GM12878 (cell line): ENCODE data around the gene SMC1B. TPM values are rescaled to one million over a fixed set of nuclear protein-coding genes. Genes with fewer than 3 reads are reported as not detected.
"Not testable (repeated sequence)": the region's sequence is repeated elsewhere in the genome, so short reads cannot be mapped to it uniquely, and the experiment has no call there.

Source experiments
- ATAC-seq: fragments of 200-7000 bp; cut with Tn5 transposase; 3 replicates; pipeline ENCODE4 v1.9.1; 2020; ENCODE audit warnings: mild to moderate bottlenecking, moderate library complexity
- BruUV-seq: library from RNA; stranded (reverse); fragments of 400-500 nt; replicated peaks from 2 replicates; lab custom pipeline; 2021; lab: Mats Ljungman, UMichigan
- CTCF ChIA-PET: fragments of 300-600 bp; sonication (Branson Sonifier 250); formaldehyde crosslinking; extraction: SDS; loops from one replicate; lab custom pipeline; 2021; ENCODE audit warnings: inconsistent platforms; lab: Yijun Ruan, JAX
- POLR2A ChIA-PET: fragments of 350-600 bp; formaldehyde crosslinking; extraction: SDS; loops from one replicate; lab custom pipeline; 2021; ENCODE audit warnings: inconsistent platforms; lab: Charles Lee
- RAD21 ChIA-PET: fragments of 300-600 bp; sonication (Branson Sonifier 250); formaldehyde crosslinking; loops from one replicate; lab custom pipeline; 2023; ENCODE audit warnings: antibody characterized with exemption; ENCODE audit not compliant: unreplicated experiment; lab: Charles Lee
- SMC1A ChIA-PET: fragments of 300-600 bp; sonication (Branson Sonifier 250); formaldehyde crosslinking; loops from one replicate; lab custom pipeline; 2023; ENCODE audit not compliant: unreplicated experiment, uncharacterized antibody; lab: Charles Lee
- DNase-seq: peaks from one replicate; pipeline ENCODE4 v3.0.0-alpha.2; 2011; ENCODE audit warnings: low read depth, low spot score
- FAIRE-seq: peaks from 3 replicates; lab custom pipeline; 2011; peaks lifted over from hg19 to GRCh38; lab: Jason Lieb, UNC
- H2AFZ ChIP-seq: 2 replicates; pipeline ENCODE4 v1.6.0; 2011; ENCODE audit warnings: low read depth, low read length, control low read depth; ENCODE audit not compliant: control insufficient read depth
- H3K27ac ChIP-seq: 2 replicates; pipeline ENCODE4 v1.5.1; 2011; ENCODE audit warnings: control low read depth; ENCODE audit not compliant: control insufficient read depth, insufficient read depth
- H3K27me3 ChIP-seq, 2 experiments: replicated peaks in 1 of 2; 2 replicates each; pipeline versions ENCODE4 v1.6.0 to v1.6.1; 2011; ENCODE audit warnings: low read length in 1 of 2; ENCODE audit not compliant: control insufficient read depth in 2 of 2, insufficient read depth in 2 of 2
- H3K36me3 ChIP-seq, 2 experiments: 2 replicates each; pipeline ENCODE4 v1.5.1; 2011; ENCODE audit warnings: low read length in 1 of 2; ENCODE audit not compliant: control insufficient read depth in 2 of 2, insufficient read depth in 2 of 2
- H3K4me1 ChIP-seq: 2 replicates; pipeline ENCODE4 v1.6.1; 2011; ENCODE audit warnings: mild to moderate bottlenecking, low read length, moderate library complexity, mixed read lengths; ENCODE audit not compliant: control insufficient read depth, insufficient read depth
- H3K4me2 ChIP-seq: 2 replicates; pipeline ENCODE4 v1.6.0; 2011; ENCODE audit warnings: control low read depth; ENCODE audit not compliant: control insufficient read depth, insufficient read depth
- H3K4me3 ChIP-seq: fragments of 200-600 bp; sonication (generic); 2 replicates; pipeline ENCODE4 v1.5.1; 2016
- H3K79me2 ChIP-seq: 2 replicates; pipeline ENCODE4 v1.6.0; 2011; ENCODE audit warnings: low read length; ENCODE audit not compliant: control insufficient read depth, insufficient read depth
- H3K9ac ChIP-seq: 2 replicates; pipeline ENCODE4 v1.8.0; 2011; ENCODE audit warnings: low read length, control low read depth, mixed read lengths; ENCODE audit not compliant: control insufficient read depth, insufficient read depth
- H3K9me3 ChIP-seq: replicated peaks from 3 replicates; pipeline ENCODE4 v1.5.1; 2011; ENCODE audit warnings: mild to moderate bottlenecking, low read length; ENCODE audit not compliant: control insufficient read depth, insufficient read depth
- H4K20me1 ChIP-seq: 2 replicates; pipeline ENCODE4 v1.6.0; 2011; ENCODE audit not compliant: control insufficient read depth, insufficient read depth
- BCL11A ChIP-seq: IDR thresholded peaks from 2 replicates; pipeline ENCODE4 v1.6.1; 2011; ENCODE audit warnings: low read depth, low read length
- CEBPB ChIP-seq, 2 experiments: fragments of 150-350 bp in 1 of 2; IDR thresholded peaks; 2 replicates each; pipeline ENCODE4 v1.6.1; 2012 to 2014; ENCODE audit warnings: low read depth in 2 of 2, low read length in 2 of 2, borderline replicate concordance in 1 of 2, inconsistent platforms in 1 of 2
- MEF2A ChIP-seq: IDR thresholded peaks from 2 replicates; pipeline ENCODE4 v1.6.1; 2011; ENCODE audit warnings: low read depth, mild to moderate bottlenecking, low read length, moderate library complexity; ENCODE audit not compliant: insufficient read depth
- RUNX3 ChIP-seq: IDR thresholded peaks from 2 replicates; pipeline ENCODE4 v1.6.1; 2012; ENCODE audit warnings: low read length, inconsistent platforms
- TBL1XR1 ChIP-seq: IDR thresholded peaks from 2 replicates; pipeline ENCODE4 v1.6.1; 2012; ENCODE audit warnings: low read depth, low read length, improper control_type of control experiment
- WGBS: methylation state at CpG from one replicate; pipeline ENCODE4 v1.1.6; 2016; ENCODE audit warnings: low lambda C conversion rate; ENCODE audit not compliant: insufficient replicate concordance, insufficient coverage; ENCODE audit errors: missing lambda C conversion rate; 5-methylcytosine and 5-hydroxymethylcytosine counted together
- in situ Hi-C: fragments of 300-500 bp; cut with MboI; formaldehyde crosslinking; loops from 9 replicates; pipeline ENCODE4 v1.14.3; 2018; ENCODE audit warnings: mixed read lengths
- intact Hi-C: fragments of 100-400 bp; cut with micrococcal nuclease; formaldehyde crosslinking; loops from one replicate; pipeline ENCODE4 v1.14.2; 2022; ENCODE audit not compliant: unreplicated experiment
- polyA plus RNA-seq, 11 experiments: library from polyadenylated mRNA; depleted of rRNA in 4 of 11; unstranded in 6 of 11; stranded (reverse) in 5 of 11; fragments of >200 nt; fragmentation: Nextera tagmentation in 4 of 11; fragmentation: Illumina TruSeq in 1 of 11; extraction: Ambion mirVana in 4 of 11; extraction: Trizol in 1 of 11; gene quantifications; 1 replicate in 1 of 11; 2 replicates in 10 of 11; pipeline versions ENCODE4 v1.2.1 to v1.2.3, GENCODE V29; 2011 to 2016; ENCODE audit warnings: inconsistent platforms in 2 of 11, missing spikeins in 2 of 11, low read depth in 1 of 11
- total RNA-seq, 4 experiments: library from RNA; depleted of rRNA in 3 of 4; stranded (reverse); fragments of >200 nt in 3 of 4; fragmentation: Illumina TruSeq in 1 of 4; extraction: Trizol in 1 of 4; gene quantifications; 2 replicates each; pipeline versions ENCODE4 v1.2.1 to v1.2.3, GENCODE V29; 2013 to 2021

The SMC1B gene
- total and polyA plus RNA-seq, 10 of the 15 experiments (the other 5 are each of a cell fraction or from before 2014, with no cell fraction given): not detected

- no peak for TF ChIP-seq CEBPB (IDR thresholded peaks at IDR 0.05; ENCODE audit: borderline replicate concordance in 1 of 2, low read depth in 2 of 2, low read length in 2 of 2)
- TF ChIP-seq BCL11A: 0 out of 2 replicates have a peak, but pooled peaks have one; percentile 15
- no peak for TF ChIP-seq TBL1XR1
- TF ChIP-seq RUNX3: peak; percentile 33; the same call in 1 of the 2 replicates
- TF ChIP-seq MEF2A: peak; percentile 48; the same call in 1 of the 2 replicates
- H2AFZ ChIP-seq: no peak overlapping the region
- intact Hi-C loops: no loop called here
- POLR2A ChIA-PET: no interaction called here
- RAD21 ChIA-PET: no interaction called here
- H4K20me1 ChIP-seq: no peaks in the 10 kb centered on the region
- ATAC-seq (peak; percentile 89), FAIRE-seq (peak; percentile 41), DNase-seq (no peak)
- SMC1A ChIA-PET: interaction anchor here (1.9 kb wide), 1 partner anchor 20 kb away, joined by 6 read pairs; no protein-coding TSS in a partner anchor
- no peak overlapping the region for H3K9ac ChIP-seq
- H3K36me3 ChIP-seq: no peaks in the 10 kb centered on the region
- in situ Hi-C loops: no loop called here
- H3K9me3 ChIP-seq: no peaks in the 10 kb centered on the region
- no peaks in the 10 kb centered on the region for H3K4me1 ChIP-seq
- no peak overlapping the region for H3K4me3 ChIP-seq
- peak overlapping the region; percentile 60 for H3K4me2 ChIP-seq
- no peaks in the 10 kb centered on the region for H3K79me2 ChIP-seq
- CTCF ChIA-PET: no interaction called here
- H3K27ac ChIP-seq: no peak overlapping the region
- WGBS: 1% methylated on average over 3 of the region's 3 CpGs
- BruUV-seq: no TSS peak
- H3K27me3 ChIP-seq: no peaks in the 10 kb centered on the region
These were observed 37.4 kb downstream of the SMC1B start for GRCh38 chr22:45376009-45376408.

GRCh38 chr22:45373592-45373991 is 39.8 kb downstream of the SMC1B start:
- H3K27ac ChIP-seq, H3K79me2 ChIP-seq, DNase-seq, intact Hi-C loops, H3K4me1 ChIP-seq, H3K4me3 ChIP-seq, H3K9me3 ChIP-seq, H4K20me1 ChIP-seq, ATAC-seq, H3K36me3 ChIP-seq, BruUV-seq, RAD21 ChIA-PET, FAIRE-seq, H3K9ac ChIP-seq, in situ Hi-C loops, POLR2A ChIA-PET, H2AFZ ChIP-seq, H3K27me3 ChIP-seq, H3K4me2 ChIP-seq: not testable (repeated sequence)
- 58% methylated on average over 3 of the region's 3 CpGs for WGBS
- ChIA-PET SMC1A (interaction anchor here (1.3 kb wide), 1 partner anchor 21 kb away, joined by 3 read pairs; no protein-coding TSS in a partner anchor), CTCF (interaction anchor here (0.6 to 0.9 kb wide), 2 partner anchors 28 to 165 kb away, joined by 3 read pairs; no protein-coding TSS in a partner anchor)
